ENCODE measurements around the gene CRIP2. TPM values are rescaled to one million over a fixed set of nuclear protein-coding genes. Genes with fewer than 3 reads are reported as not detected.

The CRIP2 gene, protein sequence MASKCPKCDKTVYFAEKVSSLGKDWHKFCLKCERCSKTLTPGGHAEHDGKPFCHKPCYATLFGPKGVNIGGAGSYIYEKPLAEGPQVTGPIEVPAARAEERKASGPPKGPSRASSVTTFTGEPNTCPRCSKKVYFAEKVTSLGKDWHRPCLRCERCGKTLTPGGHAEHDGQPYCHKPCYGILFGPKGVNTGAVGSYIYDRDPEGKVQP
- total RNA-seq: 100 to 1,000 TPM; 267 to 352 TPM
- 100 to 1,000 TPM; 432 to 698 TPM for polyA plus RNA-seq
- long read RNA-seq, donor 1, transcript CRIP2-201 (8 exons, 1,857 nt): major isoform, 788 of 871 reads
- long read RNA-seq, donor 1, transcript CRIP2-203 (7 exons, 991 nt): minor isoform, 5 of 871 reads
- long read RNA-seq, donor 1, partial matches to known transcripts: 36 of 871 reads
- long read RNA-seq, donor 1, other reads (novel, unspliced or antisense): 35 of 871 reads
- long read RNA-seq, donor 2, transcript CRIP2-201 (8 exons, 1,857 nt): major isoform, 190 of 247 reads
- long read RNA-seq, donor 2, partial matches to known transcripts: 35 of 247 reads
- long read RNA-seq, donor 2, other reads (novel, unspliced or antisense): 14 of 247 reads

DNA sequence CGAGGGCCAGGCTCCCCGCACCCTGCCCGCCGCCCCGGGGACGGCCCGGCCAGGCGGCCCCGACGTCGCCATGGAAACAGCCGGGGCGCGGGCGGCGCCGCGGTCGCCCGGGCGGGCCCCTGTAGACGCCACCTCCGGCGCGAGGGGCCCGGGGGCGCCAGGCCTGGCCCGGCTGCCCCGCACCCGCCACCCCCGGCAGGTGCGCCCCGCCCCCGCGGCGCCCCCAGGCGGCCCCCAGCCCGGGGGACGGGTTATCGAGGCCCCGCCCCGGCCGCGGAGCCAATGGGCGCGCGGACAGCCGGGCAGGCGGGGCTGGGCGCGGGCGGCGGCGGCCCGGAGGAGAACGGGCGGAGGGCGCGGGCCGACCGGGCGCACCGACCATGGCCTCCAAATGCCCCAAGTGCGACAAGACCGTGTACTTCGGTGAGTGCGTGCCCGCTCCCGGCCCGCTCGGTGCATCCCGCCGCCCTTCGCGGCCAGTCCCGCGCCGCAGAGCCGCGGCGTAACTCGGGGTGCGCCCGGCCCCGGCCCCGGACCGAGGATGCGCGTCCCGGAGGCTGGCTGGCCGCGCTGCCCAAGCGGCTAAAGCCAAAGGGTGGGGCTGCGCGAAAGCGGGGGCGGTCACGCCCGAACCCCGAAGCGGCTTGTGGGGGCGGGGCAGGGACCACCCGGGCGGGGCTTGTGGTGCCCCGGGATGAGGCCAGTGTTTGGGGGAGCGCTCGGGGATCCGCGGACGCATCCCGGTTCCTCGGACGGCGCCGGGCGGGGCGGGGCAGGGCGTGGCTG is at the start of gene CRIP2:
CRIP2 (plus strand) TSS at position 339 of the 786 bp plus-strand sequence; CDS start at position 381, 42 bp downstream.
- peak within 1 kb of the TSS; percentile 77 to 78 for H3K27ac ChIP-seq (ENCODE audit: low read depth in 1 of 2, low read length in 2 of 2)
- intact Hi-C loops (cut with DNase I): no loop called here
- 1% methylated on average over 55 to 118 of the region's 118 CpGs for WGBS, 2 donors
- H3K27me3 ChIP-seq (ENCODE audit: control insufficient read depth in 1 of 2, insufficient read depth in 2 of 2, low read length in 1 of 2): no peaks in the 10 kb centered on the region
- DNase-seq (peak in 1 of 2 donors; percentile 68), ATAC-seq (ENCODE audit: low FRiP score) (peak; percentile 3)
- no peaks in the 10 kb centered on the region for H3K9me3 ChIP-seq (ENCODE audit: control insufficient read depth, low read length)
- no peaks in the 10 kb centered on the region for H3K36me3 ChIP-seq (ENCODE audit: control insufficient read depth in 1 of 2, insufficient read depth in 2 of 2, low read length in 1 of 2)
- no peaks in the 10 kb centered on the region for H3K4me1 ChIP-seq (ENCODE audit: control insufficient read depth in 1 of 2, insufficient read depth in 2 of 2, low read length in 2 of 2)
- peak within 1 kb of the TSS; percentile 79 to 84 for H3K4me3 ChIP-seq (ENCODE audit: low read length in 2 of 2)

DNA sequence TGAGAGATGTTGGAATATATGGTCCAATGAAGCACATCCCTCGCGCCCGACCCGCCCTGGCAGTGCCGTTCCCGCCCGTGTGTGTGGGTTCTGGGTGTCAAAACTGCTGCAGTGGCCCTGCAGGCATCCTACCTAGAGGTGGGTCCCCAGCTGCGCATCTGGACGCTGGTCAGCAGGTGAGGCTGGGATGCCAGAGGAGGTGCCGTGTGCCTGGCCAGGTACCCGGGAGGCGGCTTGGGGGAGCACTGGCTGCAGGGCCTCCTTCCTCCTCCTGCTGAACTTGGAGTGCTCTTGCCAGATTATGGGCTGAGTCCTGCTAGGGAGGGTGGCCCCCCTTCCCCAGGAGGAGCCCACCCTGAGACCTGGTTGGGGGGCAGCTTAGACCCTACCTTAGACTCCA is 49.8 kb upstream of the CRIP2 start:
- no peak for DNase-seq
- ATAC-seq (ENCODE audit: low FRiP score): no peak
- no peaks in the 10 kb centered on the region for H3K9me3 ChIP-seq (ENCODE audit: control insufficient read depth, low read length)
- no peaks in the 10 kb centered on the region for H3K4me1 ChIP-seq (ENCODE audit: control insufficient read depth in 1 of 2, insufficient read depth in 2 of 2, low read length in 2 of 2)
- no peak overlapping the region for H3K4me3 ChIP-seq (ENCODE audit: low read length in 2 of 2)
- intact Hi-C loops (cut with DNase I): no loop called here
- no peaks in the 10 kb centered on the region for H3K36me3 ChIP-seq (ENCODE audit: control insufficient read depth in 1 of 2, insufficient read depth in 2 of 2, low read length in 1 of 2)
- H3K27me3 ChIP-seq (ENCODE audit: control insufficient read depth in 1 of 2, insufficient read depth in 2 of 2, low read length in 1 of 2): no peaks in the 10 kb centered on the region
- H3K27ac ChIP-seq (ENCODE audit: low read depth in 1 of 2, low read length in 2 of 2): no peak overlapping the region
- 96% methylated on average over 12 of the region's 12 CpGs for WGBS, 2 donors

DNA sequence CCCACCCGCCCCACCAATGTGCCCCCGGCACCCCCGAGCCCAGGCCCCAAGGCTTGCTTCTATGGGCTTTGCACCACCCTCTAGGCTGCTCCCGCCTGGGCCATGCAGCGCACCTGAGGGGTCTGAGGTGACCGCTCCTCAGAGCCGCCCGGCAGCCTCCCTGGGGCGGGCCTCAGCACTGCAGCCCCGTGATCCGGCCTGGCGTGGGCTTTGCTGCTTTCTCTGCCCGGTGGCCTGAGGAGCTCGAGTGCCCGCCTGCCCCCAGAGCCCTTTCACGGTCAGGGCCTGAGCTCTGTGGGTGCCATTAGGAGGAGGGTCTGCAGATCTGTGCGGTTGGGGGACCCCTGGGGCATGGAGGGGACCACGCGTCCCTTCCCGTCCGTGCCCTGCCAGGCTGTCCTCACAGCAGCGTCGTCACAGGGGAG is 48.8 kb upstream of the CRIP2 start:
- WGBS, 2 donors: 93 to 96% methylated on average over 18 to 23 of the region's 23 CpGs

DNA sequence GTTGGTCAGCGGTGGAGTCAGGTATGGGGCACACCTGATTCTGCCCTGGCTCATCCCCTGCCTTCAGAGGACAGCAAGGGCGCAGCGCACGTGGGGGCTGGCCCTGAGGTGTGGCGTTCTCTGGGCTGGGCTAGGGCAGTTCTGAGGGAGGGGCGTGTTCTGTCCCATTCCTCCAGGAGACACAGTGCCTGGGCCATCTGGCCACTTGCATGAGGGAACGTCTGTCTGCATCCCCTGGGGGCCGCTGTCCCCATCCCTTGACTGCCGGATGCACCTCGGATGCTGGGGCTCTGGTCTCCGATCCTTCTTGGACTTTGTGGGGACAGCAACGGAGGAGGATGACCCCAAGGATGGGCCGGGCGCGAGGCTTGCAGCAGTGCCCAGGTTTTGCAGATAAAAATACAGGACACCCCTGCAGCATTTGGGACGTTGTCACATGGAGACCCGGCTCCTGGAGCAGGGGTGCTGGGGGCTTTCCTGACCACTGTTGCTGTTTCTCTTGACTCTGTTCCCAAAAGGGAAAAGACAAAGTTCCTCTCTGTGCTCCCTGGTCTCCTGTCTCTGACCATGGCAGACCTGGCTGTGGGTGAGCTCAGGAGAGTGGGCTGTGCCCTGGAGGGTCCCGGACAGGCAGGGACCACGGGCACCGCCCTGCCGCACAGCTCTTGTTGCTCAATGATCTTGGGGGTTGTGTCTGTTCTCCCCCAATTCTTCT is 48.0 kb upstream of the CRIP2 start:
- H3K36me3 ChIP-seq (ENCODE audit: control insufficient read depth in 1 of 2, insufficient read depth in 2 of 2, low read length in 1 of 2): no peaks in the 10 kb centered on the region
- WGBS, 2 donors: 96% methylated on average over 19 to 21 of the region's 21 CpGs
- H3K4me3 ChIP-seq (ENCODE audit: low read length in 2 of 2): no peak overlapping the region
- ATAC-seq (ENCODE audit: low FRiP score) (no peak), DNase-seq (peak in 1 of 2 donors; percentile 75)
- intact Hi-C loops (cut with DNase I): no loop called here
- H3K27me3 ChIP-seq (ENCODE audit: control insufficient read depth in 1 of 2, insufficient read depth in 2 of 2, low read length in 1 of 2): no peaks in the 10 kb centered on the region
- no peaks in the 10 kb centered on the region for H3K9me3 ChIP-seq (ENCODE audit: control insufficient read depth, low read length)
- no peak overlapping the region for H3K27ac ChIP-seq (ENCODE audit: low read depth in 1 of 2, low read length in 2 of 2)
- H3K4me1 ChIP-seq (ENCODE audit: control insufficient read depth in 1 of 2, insufficient read depth in 2 of 2, low read length in 2 of 2): no peaks in the 10 kb centered on the region

More for the DNA sequence above, 48.8 kb upstream of the CRIP2 start:
- intact Hi-C loops (cut with DNase I): no loop called here
- H3K9me3 ChIP-seq (ENCODE audit: control insufficient read depth, low read length): no peaks in the 10 kb centered on the region
- ATAC-seq (ENCODE audit: low FRiP score) (no peak), DNase-seq (no peak)
- H3K36me3 ChIP-seq (ENCODE audit: control insufficient read depth in 1 of 2, insufficient read depth in 2 of 2, low read length in 1 of 2): no peaks in the 10 kb centered on the region
- H3K27ac ChIP-seq (ENCODE audit: low read depth in 1 of 2, low read length in 2 of 2): no peak overlapping the region
- H3K4me1 ChIP-seq (ENCODE audit: control insufficient read depth in 1 of 2, insufficient read depth in 2 of 2, low read length in 2 of 2): no peaks in the 10 kb centered on the region
- H3K27me3 ChIP-seq (ENCODE audit: control insufficient read depth in 1 of 2, insufficient read depth in 2 of 2, low read length in 1 of 2): no peaks in the 10 kb centered on the region
- no peak overlapping the region for H3K4me3 ChIP-seq (ENCODE audit: low read length in 2 of 2)

DNA sequence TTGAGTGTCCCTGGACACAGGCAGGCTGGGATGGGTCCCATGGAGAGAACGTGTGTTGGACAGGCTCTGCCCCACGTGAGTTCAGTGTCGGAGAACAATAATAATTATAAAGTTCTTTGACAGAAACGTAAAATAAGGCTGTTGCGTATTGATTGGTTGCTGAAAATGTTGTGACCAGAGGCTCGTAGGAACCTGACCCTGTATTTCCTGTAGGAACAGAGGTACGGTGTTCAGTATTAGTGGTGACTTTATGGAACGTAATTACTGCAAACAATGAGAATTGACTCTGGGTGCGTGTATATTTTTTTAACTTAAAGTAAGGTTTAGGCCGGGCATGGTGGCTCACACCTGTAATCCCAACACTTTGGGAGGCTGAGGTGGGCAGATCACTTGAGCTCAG is 47.2 kb upstream of the CRIP2 start:
- Histone ChIP-seq H3K36me3 (ENCODE audit: control insufficient read depth in 1 of 2, insufficient read depth in 2 of 2, low read length in 1 of 2) (no peaks in the 10 kb centered on the region), H3K9me3 (ENCODE audit: control insufficient read depth, low read length) (no peaks in the 10 kb centered on the region), H3K4me1 (ENCODE audit: control insufficient read depth in 1 of 2, insufficient read depth in 2 of 2, low read length in 2 of 2) (no peaks in the 10 kb centered on the region), H3K27ac (ENCODE audit: low read depth in 1 of 2, low read length in 2 of 2) (no peak overlapping the region), H3K4me3 (ENCODE audit: low read length in 2 of 2) (no peak overlapping the region), H3K27me3 (ENCODE audit: control insufficient read depth in 1 of 2, insufficient read depth in 2 of 2, low read length in 1 of 2) (no peaks in the 10 kb centered on the region)
- intact Hi-C loops (cut with DNase I): no loop called here
- no peak for ATAC-seq (ENCODE audit: low FRiP score)
- DNase-seq: no peak
- WGBS, 2 donors: 96 to 97% methylated on average over 10 of the region's 10 CpGs

DNA sequence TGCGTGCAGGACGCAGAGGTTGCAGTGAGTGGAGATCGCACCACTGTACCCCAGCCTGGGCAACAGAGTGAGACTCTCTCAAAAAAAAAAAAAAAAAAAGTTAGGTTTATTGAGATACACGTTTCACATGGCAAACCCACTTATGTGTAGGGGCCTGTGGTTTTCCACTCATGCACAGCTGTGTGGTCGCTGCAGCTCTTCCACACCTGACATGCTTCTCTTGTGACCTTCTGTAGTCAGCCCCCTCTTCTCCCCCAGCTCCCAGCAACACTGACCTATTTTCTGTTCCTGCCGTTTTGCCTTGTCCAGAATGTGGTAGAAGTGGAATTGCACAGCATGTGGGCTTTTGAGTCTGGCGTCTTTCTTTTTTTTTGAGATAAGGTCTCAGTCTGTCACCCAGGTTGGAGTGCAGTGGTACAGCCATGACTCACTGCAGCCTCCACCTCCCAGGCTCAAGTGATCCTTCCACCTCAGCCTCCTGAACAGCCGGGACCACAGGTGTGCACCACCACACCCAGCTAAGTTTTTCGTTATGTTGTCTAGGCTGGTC is 46.6 kb upstream of the CRIP2 start:
- H3K4me1 ChIP-seq (ENCODE audit: control insufficient read depth in 1 of 2, insufficient read depth in 2 of 2, low read length in 2 of 2): no peaks in the 10 kb centered on the region
- DNase-seq: peak in 1 of 2 donors; percentile 59
- H3K4me3 ChIP-seq (ENCODE audit: low read length in 2 of 2): no peak overlapping the region
- no peaks in the 10 kb centered on the region for H3K9me3 ChIP-seq (ENCODE audit: control insufficient read depth, low read length)
- 91 to 94% methylated on average over 9 of the region's 9 CpGs for WGBS, 2 donors
- no peaks in the 10 kb centered on the region for H3K36me3 ChIP-seq (ENCODE audit: control insufficient read depth in 1 of 2, insufficient read depth in 2 of 2, low read length in 1 of 2)
- no peak for ATAC-seq (ENCODE audit: low FRiP score)
- H3K27me3 ChIP-seq (ENCODE audit: control insufficient read depth in 1 of 2, insufficient read depth in 2 of 2, low read length in 1 of 2): no peaks in the 10 kb centered on the region
- intact Hi-C loops (cut with DNase I): no loop called here
- H3K27ac ChIP-seq (ENCODE audit: low read depth in 1 of 2, low read length in 2 of 2): no peak overlapping the region

DNA sequence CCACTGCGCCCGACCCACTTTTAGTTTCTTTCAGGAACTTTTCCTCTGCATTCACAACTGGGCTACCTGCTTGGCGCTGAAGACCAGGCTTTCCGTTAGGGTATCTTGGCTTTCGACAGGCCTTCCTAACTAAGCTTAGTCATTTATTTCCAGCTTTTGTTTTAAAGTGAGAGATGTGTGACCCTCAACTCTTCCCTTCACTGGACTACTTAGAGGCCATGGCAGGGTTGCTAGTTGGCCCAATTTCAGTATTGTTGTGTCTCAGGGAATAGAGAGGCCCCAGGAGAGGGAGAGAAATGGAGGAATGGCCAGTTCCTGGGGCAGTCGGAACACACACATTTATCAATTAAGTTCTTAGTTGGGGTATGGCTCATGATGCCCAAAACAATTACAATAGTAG is 44.6 kb upstream of the CRIP2 start:
- Histone ChIP-seq H3K27me3 (ENCODE audit: control insufficient read depth in 1 of 2, insufficient read depth in 2 of 2, low read length in 1 of 2) (no peaks in the 10 kb centered on the region), H3K9me3 (ENCODE audit: control insufficient read depth, low read length) (no peaks in the 10 kb centered on the region), H3K4me1 (ENCODE audit: control insufficient read depth in 1 of 2, insufficient read depth in 2 of 2, low read length in 2 of 2) (no peaks in the 10 kb centered on the region), H3K27ac (ENCODE audit: low read depth in 1 of 2, low read length in 2 of 2) (no peak overlapping the region), H3K36me3 (ENCODE audit: control insufficient read depth in 1 of 2, insufficient read depth in 2 of 2, low read length in 1 of 2) (no peaks in the 10 kb centered on the region), H3K4me3 (ENCODE audit: low read length in 2 of 2) (no peak overlapping the region)
- ATAC-seq (ENCODE audit: low FRiP score): no peak
- 94 to 97% methylated on average over 6 of the region's 6 CpGs for WGBS, 2 donors
- DNase-seq: no peak
- intact Hi-C loops (cut with DNase I): no loop called here

DNA sequence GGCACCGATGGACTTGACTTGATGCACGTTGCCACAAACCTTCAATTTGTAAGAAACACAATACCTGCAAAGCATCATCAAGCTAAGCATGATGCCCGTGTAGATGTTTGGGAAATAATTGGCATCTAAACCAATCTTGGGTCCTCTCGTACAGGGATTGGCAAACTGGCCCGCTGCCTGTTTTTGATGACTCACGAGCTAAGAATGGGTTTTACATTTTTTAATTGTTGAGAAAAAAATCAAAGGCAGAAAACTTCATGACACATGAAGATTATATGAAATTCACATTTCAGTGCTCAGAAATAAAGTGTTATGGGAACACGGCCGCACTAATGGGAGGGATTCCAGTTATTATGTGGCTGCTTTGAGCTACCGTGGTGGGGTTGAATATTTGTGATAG is 44.1 kb upstream of the CRIP2 start:
- Histone ChIP-seq H3K4me1 (ENCODE audit: control insufficient read depth in 1 of 2, insufficient read depth in 2 of 2, low read length in 2 of 2) (no peaks in the 10 kb centered on the region), H3K27ac (ENCODE audit: low read depth in 1 of 2, low read length in 2 of 2) (peak overlapping the region in 1 of 2 donors; percentile 49), H3K27me3 (ENCODE audit: control insufficient read depth in 1 of 2, insufficient read depth in 2 of 2, low read length in 1 of 2) (no peaks in the 10 kb centered on the region), H3K9me3 (ENCODE audit: control insufficient read depth, low read length) (no peaks in the 10 kb centered on the region), H3K4me3 (ENCODE audit: low read length in 2 of 2) (no peak overlapping the region), H3K36me3 (ENCODE audit: control insufficient read depth in 1 of 2, insufficient read depth in 2 of 2, low read length in 1 of 2) (no peaks in the 10 kb centered on the region)
- intact Hi-C loops (cut with DNase I): no loop called here
- 21 to 23% methylated on average over 9 of the region's 9 CpGs for WGBS, 2 donors
- DNase-seq (no peak), ATAC-seq (ENCODE audit: low FRiP score) (no peak)

Data from aorta (tissue), 5 donors.